ENCODE data around the gene CLEC3B.
"Not testable (repeated sequence)": the region's sequence is repeated elsewhere in the genome, so short reads cannot be mapped to it uniquely, and the experiment has no call there.

Gene CLEC3B

GRCh38 chr3:45066109-45066801, 40.2 kb downstream of the CLEC3B start:
- no peak for DNase-seq (ENCODE audit: low read depth in 2 of 2)

- DNase-seq (ENCODE audit: low read depth in 2 of 2) = no peak
Measured at GRCh38 chr3:45067486-45067885, 41.4 kb downstream of the CLEC3B start.

- DNase-seq (ENCODE audit: low read depth in 2 of 2) = no peak
Measured at GRCh38 chr3:45067941-45068340, 41.8 kb downstream of the CLEC3B start.

GRCh38 chr3:45071075-45071474, 45.0 kb downstream of the CLEC3B start:
- DNase-seq (ENCODE audit: low read depth in 2 of 2) = no peak

GRCh38 chr3:45075821-45076625, 49.9 kb downstream of the CLEC3B start:
- no peak for DNase-seq (ENCODE audit: low read depth in 2 of 2)

- DNase-seq (ENCODE audit: low read depth in 2 of 2) = not testable (repeated sequence)
Measured at GRCh38 chr3:45078256-45078655, 52.2 kb downstream of the CLEC3B start.

GRCh38 chr3:45078910-45079522, 52.9 kb downstream of the CLEC3B start:
- DNase-seq (ENCODE audit: low read depth in 2 of 2) = no peak

GRCh38 chr3:45079715-45080114, 53.6 kb downstream of the CLEC3B start:
- DNase-seq (ENCODE audit: low read depth in 2 of 2) = no peak

GRCh38 chr3:45080824-45081223, 54.7 kb downstream of the CLEC3B start:
- no peak for DNase-seq (ENCODE audit: low read depth in 2 of 2)

GRCh38 chr3:45081506-45082141, 55.5 kb downstream of the CLEC3B start:
- no peak for DNase-seq (ENCODE audit: low read depth in 2 of 2)

- DNase-seq (ENCODE audit: low read depth in 2 of 2) = no peak
Measured at GRCh38 chr3:45082142-45082538, 56.0 kb downstream of the CLEC3B start.

- DNase-seq (ENCODE audit: low read depth in 2 of 2) = no peak
Measured at GRCh38 chr3:45083023-45083422, 56.9 kb downstream of the CLEC3B start.

- DNase-seq (ENCODE audit: low read depth in 2 of 2) = no peak
Measured at GRCh38 chr3:45084361-45084760, 58.3 kb downstream of the CLEC3B start.

- no peak for DNase-seq (ENCODE audit: low read depth in 2 of 2)
Measured at GRCh38 chr3:45084820-45085816, 59.0 kb downstream of the CLEC3B start.
